NCI-H2081 (cell line): Measurements from ENCODE around the gene LMLN.
A peak's percentile ranks its signal among the peaks of the same experiment; 100 is the strongest.
"Not testable (repeated sequence)": the region's sequence is repeated elsewhere in the genome, so short reads cannot be mapped to it uniquely, and the experiment has no call there.

Source experiments
- DNase-seq, 2 experiments: peaks; one replicate each; lab custom pipeline; 2025; lab: John Stamatoyannopoulos, UW

Gene LMLN

DNA sequence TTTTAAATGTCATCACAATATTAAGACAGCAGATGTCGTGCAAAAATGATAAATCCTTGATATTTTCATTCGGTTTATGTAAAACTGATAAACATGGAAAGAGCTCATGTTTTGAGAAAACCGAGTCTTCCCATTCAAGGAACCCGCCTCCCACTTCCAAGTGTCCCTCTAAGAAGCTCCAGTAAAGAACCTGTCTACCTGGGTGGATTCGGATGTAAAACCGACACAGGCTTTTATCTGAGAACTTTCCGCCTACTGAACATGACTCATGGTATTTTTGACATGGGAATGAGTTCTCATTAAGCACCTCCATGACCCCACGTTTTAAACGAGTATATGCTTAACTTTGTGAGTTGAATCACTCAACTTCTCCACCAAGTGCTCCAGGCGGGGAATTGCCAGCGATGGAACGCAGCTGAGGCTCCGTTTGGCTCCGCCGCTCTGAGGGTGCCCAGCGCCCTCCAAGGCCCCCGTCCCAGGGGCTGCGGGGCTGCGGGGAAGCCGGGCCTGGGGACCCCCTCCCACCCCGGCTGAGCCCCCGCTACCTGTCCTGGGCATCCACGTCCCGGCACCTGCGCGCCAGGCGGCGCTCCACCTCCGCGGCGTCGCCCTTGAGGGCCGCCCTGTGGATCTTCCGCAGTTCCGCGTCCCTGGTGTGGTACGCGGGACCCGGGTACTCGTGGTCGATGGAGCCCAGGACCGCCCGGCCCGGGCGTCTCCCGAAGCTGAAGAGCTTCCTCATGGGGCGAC lies 119.9 kb downstream of the LMLN start:
- DNase-seq, result no peak

DNA sequence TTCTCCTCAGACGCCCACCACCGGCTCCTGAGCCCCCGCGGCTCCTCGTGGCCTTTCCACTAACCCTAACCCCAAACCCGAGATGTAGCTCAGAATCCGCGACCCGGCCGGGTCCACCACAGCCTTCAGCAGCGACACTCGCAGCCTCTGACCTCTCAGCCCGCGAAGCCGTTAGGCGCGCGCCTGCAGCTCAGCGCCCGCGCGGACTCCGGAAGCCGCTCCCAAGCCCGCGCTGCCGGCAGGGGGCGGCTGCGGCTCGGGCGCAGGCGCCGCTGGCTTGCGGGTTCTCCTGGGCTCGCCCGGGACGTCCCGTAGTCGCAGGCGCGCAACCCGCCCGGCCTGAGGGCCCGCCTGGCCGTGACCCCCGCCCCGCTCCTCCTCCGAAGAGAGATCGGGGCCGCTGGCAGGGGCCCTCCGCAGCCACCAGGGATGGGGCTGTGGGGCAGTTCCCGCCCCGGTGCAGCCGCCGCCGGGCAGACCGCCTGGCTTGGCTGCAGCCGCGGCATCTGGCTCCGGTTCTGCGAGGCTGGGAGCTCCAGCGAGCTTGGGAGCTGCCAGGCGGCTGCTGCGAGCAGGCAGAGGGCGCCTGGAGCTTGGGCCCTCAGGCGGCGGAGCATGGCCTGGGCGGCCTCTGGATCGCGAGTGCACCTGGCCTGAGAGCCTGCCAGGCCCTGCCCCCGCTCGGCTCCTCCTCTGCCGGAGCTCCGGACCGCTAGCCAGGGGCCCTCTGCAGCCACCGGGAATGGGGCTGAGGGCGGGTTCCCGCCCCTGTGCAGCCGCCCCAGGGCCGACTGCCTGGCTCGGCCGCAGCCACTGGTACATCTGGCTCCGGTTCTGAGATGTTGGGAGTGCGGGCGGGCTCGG lies 120.7 kb downstream of the LMLN start:
- peak; percentile 65 to 78 for DNase-seq

GRCh38 chr3:198081421-198081844 lies 121.4 kb downstream of the LMLN start:
- no peak for DNase-seq

DNA sequence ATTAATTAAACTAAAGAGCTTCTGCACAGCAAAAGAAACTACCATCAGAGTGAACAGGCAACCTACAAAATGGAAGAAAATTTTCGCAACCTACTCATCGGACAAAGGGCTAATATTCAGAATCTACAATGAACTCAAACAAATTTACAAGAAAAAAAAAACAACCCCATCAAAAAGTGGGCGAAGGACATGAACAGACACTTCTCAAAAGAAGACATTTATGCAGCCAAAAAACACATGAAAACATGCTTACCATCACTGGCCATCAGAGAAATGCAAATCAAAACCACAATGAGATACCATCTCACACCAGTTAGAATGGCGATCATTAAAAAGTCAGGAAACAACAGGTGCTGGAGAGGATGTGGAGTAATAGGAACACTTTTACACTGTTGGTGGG lies 122.2 kb downstream of the LMLN start:
- DNase-seq, result not testable (repeated sequence)

DNA sequence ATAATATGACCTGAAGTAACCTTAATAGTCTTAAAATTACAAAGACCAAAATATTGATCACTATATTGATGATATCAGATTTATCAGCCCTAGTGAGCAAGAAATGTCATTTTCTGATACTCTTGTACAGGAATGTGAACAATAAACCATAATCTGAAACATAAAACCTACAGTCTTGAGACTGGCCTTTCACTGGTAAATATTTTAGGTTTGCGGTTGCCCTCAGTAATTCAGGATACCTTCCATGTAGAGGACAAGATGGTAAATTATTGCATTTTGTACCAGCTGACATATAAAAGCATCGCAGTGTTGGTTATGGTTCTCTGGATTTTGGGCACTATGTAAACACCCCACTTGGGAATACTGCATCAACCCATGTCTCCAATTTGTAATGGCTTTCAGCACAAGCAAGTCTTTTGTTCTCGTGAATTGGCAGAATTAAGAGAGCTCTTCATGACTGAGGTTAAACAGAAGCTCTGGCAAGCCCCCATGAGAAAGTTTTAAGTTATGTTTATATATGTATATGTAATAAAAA lies 128.5 kb downstream of the LMLN start:
- no peak for DNase-seq

DNA sequence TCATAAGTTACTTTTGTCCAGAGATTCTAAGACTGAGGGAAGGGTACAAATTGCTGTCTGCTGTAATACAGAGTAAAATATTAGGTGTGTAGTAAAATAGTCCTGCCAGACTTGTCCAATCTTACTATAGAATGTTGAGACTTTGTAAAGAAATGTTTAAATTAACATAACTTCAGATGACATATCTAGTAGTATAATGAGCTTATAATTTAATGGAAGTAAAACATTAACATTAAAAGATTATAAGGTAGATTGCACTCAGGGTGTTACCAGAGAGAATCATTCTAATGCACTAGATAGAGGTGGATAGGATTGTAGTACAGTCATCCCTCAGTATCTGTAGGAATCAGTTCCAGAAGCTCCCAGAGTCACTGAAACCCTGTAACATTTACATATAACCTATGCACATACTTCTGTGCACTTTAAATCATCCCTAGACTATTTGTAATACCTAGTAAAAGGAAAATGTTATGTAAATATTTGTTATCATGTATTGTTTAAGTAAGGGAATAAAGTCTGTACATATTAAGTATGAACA lies 130.8 kb downstream of the LMLN start:
- no peak for DNase-seq

GRCh38 chr3:198092276-198092675 lies 132.3 kb downstream of the LMLN start:
- no peak for DNase-seq

DNA sequence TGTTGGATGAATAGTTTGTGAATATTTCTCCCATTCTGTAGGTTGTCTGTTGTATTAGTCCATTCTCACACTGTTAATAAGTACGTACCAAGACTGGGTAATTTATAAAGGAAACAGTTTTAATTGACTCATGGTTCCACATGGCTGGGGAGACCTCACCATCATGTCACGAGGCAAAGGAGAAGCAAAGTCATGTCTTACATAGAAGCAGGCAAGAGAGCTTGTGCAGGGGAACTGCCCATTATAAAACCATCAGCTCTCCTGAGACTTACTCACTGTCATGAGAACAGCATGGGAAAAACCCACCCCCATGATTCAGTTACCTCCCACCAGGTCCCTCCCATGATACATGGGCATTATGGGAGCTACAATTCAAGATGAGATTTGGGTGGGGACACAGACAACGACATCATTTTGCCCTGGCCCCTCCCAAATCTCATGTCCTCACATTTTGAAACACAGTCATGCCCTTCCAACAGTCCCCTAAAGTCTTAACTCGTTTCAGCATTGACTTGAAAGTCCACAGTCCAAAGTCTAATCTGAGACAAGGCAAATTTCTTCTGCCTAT lies 133.2 kb downstream of the LMLN start:
- DNase-seq, result no peak
